ENCODE data around the gene TMC1.

Gene TMC1

DNA sequence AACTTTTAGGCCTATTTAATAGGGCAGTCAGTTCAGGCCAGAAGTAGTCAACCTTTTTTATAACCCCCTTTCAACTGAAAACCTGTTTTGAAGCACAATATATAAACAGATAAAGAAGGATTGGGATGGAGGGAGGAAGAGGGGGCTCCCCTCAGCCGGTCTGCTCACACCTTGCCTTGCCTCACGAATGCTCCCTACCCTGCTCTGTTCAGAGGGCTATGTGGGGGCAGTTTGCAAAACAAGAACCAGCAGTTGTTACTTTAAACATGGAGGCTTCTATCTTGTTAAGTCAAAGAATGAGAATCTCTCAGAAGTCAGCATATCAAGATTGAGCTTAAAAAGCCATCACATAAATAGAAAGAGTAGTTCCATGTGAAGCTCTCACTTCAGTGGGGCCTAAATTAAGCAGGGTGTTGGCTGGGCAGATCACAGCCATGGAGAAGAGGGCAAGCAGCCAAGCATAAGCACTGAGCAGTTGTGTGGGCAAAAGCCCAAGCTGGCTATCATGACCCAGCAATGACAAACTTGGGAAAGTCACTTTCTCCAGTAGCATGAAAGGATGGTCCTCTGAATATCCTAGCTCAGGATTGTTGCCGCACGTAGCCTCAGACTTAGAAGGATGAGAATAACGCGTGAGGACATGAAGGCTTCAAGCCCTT lies 360.8 kb downstream of the TMC1 start:
- DNase-seq = no peak

DNA sequence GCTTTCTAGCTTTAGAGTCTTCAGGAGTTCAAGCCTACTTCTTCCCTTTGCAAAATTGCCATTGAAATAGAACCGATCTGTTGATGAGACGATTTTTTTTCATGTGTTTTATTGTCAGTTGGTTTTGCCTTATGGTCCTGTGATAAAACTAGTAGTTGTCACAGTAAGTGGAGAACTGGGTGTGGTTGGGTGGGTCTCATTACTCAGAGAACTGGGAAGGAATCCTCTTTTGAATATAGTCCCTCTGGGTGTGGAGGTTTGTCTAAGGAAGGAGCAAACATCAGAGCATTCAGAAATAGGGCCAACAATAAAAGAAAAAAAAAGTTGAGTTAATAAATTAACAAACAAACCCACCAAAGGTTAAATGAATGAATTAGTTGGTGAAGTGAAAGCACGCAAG lies 362.5 kb downstream of the TMC1 start:
- DNase-seq = no peak

DNA sequence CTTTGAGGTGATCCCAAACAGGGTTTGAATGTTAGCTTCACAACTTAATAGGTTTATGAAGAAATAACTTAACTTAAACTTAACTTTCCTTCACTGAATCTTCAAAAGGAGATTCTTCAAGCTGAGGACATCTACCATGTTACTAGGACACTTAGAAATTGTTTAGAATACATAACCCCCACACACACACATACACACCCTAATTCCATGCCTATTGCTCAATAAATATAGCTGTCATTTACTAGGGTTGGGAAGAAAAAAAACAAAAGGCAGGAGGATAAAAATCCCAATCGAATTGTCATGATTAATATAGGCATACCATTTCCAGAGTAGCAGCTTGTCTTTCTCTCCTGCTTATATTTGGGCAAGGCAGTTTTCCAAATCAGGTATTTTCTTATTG lies 363.1 kb downstream of the TMC1 start:
- DNase-seq = no peak
